Measurements from ENCODE around the gene PARVG.

PARVG gene

GRCh38 chr22:44180706-44181032 is at the start of gene PARVG:
Gene PARVG (plus strand): TSS chr22:44180925. CDS start chr22:44183330, 2,405 bp downstream.
- DNase-seq (ENCODE audit: low spot score): no peak

DNA sequence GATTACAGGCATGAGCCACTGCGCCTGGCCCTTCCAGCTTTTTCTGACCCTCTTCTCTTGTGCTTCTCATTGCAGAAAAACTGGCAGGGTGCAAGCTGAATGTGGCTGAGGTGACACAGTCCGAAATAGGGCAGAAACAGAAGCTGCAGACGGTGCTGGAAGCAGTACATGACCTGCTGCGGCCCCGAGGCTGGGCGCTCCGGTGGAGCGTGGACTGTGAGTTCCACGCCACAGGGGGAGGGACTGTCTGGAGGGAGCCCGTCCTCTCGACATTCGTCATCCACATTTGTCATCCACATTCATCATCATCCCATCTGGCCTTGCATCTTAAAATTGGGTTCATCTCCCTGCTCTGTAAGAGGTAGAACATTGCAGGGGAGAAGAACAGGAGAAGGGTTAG is 49.3 kb upstream of the PARVG start:
- DNase-seq (ENCODE audit: low spot score): no peak

DNA sequence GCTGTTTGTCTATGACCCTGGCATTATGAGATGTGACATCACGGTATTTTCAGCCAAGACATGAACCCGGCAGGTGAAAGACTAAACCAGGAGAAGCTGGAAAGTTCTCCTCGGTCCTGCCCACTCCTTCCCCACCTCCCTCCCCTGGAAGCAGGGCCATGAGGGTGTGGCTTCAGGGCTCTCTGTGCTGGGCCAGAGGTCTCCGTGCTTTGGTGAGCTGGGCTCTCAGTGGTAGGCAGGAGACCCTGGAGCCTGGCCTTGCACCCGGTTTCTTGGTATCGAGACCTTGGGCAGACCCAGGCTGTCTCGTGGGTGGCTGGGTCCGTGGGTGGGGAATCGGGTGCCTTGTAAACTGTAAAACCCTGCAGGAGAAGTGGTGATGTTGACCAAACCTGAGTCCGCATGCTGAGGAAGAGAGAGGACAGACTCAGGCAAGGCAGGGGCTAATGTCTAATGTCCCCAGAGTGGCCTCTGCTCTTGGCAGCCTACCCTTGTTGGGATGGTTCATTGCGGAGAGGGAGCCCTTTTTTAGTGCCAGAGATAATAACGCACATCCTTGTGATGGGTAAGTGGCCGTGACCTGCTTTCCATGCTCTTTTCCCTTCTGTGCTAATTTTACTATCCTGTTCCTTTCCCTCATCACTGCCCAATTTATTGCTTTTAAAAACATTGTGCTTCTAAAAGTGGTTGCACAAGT is 48.6 kb upstream of the PARVG start:
- no peak for DNase-seq (ENCODE audit: low spot score)

DNA sequence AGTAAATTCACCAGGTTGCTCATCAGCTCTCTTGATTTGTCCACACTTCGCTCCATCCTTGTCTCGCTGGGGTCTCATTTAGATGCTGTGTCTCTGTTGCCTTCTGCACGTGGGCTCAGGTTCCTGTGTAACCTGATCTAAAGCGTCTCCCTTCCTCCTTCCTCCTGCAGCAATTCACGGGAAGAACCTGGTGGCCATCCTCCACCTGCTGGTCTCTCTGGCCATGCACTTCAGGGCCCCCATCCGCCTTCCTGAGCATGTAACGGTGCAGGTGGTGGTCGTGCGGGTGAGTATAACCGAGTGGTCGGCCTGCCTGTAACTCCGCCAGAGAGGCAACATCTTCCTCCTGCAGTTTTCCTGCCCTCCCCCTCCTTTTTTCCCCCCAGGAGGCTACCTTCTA is 48.0 kb upstream of the PARVG start:
- DNase-seq (ENCODE audit: low spot score): no peak

GRCh38 chr22:44133161-44133560 is 47.6 kb upstream of the PARVG start:
- no peak for DNase-seq (ENCODE audit: low spot score)

GRCh38 chr22:44133901-44134571 is 46.7 kb upstream of the PARVG start:
- no peak for DNase-seq (ENCODE audit: low spot score)

DNA sequence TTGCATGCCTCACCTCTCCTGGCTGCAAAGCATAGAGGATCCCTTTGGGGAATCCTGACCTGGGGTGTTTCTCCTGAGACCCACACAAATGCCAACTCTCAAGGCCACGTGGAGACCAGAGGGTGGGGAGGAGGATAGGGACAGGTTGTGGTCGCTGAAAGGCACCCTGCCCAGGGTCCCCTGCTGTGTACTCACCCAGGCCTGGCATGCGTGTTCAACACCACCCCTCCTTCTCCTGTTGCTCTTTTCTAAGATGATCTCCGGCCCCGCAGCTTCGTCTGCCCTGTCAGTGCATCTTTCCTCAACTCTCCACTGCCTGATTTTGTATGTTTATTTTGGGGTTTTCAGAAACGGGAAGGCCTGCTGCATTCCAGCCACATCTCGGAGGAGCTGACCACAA is 44.6 kb upstream of the PARVG start:
- DNase-seq (ENCODE audit: low spot score): no peak

DNA sequence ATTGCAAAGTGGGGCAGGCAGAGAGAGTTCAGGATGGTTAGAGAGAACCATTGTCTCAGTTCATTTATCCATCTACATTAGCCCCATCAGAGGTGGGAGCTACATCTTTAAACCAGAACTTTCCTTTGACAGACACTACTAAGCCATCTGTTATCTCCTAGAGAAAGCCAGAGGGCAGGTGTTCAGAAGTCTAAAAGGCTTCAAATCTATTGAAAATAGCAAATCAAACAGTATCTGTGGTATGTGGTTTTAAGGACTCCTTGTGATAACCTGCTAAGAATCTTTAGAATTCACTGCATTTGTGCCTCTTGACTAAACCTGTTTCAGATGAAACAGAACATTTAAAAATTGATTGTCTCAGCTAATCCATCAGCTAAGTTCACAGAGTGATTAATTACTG is 43.9 kb upstream of the PARVG start:
- no peak for DNase-seq (ENCODE audit: low spot score)

GRCh38 chr22:44137415-44137814 is 43.3 kb upstream of the PARVG start:
- no peak for DNase-seq (ENCODE audit: low spot score)

DNA sequence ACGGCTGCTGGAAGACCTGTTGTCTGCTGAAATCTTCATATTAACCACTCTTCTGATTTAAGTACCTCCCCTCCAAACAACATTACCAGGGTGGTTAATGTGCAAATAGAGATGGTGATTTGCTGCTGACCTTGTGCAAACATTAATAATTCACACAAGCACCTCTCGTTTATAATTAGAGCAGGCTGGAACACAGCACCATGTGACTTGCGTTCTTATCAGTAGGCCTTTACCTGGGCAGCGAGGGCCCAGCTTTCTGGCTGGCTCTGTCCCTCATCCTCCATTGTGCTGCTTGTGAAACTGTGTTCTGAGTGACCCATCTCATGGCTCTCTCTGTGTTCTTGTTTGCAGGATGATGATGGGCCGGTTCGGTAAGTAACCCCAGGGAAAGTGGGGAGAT is 41.0 kb upstream of the PARVG start:
- no peak for DNase-seq (ENCODE audit: low spot score)

DNA sequence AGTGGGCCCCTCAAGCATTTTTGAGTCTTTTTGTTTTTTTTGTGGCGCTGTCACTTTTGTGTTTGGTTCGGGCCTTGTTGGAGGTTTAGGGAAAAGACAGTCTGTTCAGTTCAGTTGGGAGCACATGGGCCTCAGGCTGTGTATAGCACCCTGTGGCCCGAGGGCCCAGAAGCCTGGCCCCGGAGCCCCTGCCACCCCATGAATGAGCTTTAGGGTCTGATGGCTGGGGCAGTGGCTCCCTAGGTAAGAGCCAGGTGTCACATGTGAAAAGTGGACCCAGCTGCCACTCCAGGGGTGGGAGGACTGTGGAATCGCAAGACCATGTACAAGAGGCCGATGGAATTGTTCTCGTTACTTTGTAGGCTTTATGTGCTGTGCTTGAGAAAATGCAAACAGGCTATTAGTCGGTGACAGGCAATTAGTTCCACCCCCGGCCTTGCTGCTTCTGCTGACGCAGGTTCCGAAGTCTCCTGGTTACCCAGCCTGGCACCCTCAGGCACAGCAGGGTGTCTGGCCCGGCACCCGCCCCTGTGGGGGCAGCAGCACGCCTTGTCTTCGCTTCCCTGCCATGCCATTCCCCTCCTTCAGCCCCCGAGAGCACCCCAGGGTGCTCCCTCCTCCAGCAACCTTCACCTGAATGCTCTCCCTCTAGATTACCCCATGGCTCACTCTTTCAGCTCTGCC is 38.2 kb upstream of the PARVG start:
- DNase-seq (ENCODE audit: low spot score): no peak

DNA sequence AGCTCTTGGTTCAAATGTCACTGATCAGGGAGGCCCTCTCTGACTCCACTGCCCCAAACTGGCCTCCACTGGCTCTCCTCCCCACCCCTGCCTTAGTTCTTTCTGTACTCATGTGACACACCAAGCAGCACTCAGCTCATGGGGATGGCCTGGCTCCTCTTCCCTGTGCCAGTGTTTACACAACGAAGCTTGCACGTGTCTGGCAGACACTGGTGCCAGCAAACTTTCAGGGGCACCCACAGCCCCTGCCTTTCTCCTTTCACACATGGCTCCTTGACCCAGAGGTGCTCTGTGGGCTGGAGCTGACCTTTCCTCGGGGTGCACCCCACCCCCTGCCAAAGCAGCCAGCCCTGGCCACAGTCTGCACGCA is 37.6 kb upstream of the PARVG start:
- DNase-seq (ENCODE audit: low spot score): no peak

- DNase-seq (ENCODE audit: low spot score): no peak
Measured at GRCh38 chr22:44143579-44143978, 37.1 kb upstream of the PARVG start.

GRCh38 chr22:44144046-44144569 is 36.6 kb upstream of the PARVG start:
- no peak for DNase-seq (ENCODE audit: low spot score)

DNA sequence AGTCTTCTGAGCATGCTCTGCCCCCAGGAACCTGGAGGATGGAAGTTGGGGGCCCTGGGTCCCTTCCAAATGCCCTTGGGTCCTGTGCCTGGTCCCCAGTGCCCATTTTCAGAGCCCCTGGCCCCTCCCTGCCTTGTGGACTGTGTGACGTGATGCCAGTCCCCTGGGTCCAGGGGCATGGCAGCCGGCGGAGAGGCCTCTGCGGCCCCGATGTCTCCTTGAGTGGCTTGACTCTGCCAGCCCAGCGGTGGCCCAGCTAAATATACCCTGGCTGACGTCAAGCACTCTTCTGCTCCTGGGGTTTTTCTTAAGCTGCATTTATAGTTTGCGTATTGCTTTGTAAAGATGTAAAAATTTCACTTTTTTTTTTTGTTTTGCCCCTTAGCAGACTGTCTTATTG is 35.2 kb upstream of the PARVG start:
- DNase-seq (ENCODE audit: low spot score): no peak

DNA sequence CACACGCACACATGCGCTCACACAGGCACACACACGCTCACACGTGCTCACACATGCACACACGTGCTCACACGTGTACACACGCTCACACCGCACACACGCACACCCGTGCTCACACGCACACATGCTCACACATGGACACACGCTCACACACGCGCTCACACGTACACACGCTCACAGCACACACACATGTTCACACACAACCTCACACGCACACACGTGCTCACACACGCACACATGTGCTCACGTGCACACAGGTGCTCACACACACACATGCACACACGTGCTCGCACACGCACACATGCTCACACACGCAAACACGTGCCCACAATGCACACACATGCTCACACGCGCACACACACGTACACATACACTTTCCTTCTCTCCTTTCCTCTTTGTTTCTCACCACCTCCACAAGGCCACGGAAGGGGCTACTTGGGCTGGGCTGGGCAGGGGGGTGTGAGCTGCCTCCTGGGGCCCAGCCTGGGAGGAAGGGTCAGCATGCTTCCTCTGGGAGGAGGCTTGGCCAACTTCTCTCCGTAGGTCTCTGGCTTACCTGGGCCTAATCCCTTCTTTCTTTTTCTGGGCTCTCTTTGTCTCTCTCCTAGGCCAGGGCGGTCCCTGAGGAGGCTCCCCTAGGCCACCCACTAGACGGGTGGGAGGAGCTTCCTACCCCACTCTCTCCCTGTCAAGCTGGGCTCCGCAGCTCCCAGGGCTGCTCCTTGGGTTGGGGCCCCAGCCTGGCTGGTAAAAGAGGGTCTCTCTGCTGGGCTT is 34.5 kb upstream of the PARVG start:
- DNase-seq (ENCODE audit: low spot score): no peak

GRCh38 chr22:44147008-44147645 is 33.6 kb upstream of the PARVG start:
- DNase-seq (ENCODE audit: low spot score): no peak

GRCh38 chr22:44147821-44148574 is 32.7 kb upstream of the PARVG start:
- DNase-seq (ENCODE audit: low spot score): peak; percentile 55

DNA sequence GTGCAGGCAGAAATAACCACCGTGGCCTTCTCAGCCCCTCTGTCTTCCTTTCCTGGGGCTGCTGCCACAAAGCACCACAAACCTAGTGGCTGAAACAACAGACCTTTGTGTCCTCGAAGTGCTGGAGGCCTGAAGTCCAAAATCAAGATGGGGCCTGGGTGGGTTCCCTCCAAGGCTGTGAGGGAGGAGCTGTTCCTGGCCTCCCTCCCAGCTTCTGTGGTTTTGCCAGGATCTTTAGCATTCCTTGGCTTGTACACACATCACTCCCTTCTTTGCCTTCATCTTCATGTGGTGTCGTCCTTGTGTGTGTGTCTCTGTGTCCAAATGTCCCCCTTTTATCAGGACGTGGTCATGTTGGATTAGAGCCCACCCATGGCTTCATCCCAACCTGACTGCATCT is 29.0 kb upstream of the PARVG start:
- DNase-seq (ENCODE audit: low spot score): peak; percentile 92

DNA sequence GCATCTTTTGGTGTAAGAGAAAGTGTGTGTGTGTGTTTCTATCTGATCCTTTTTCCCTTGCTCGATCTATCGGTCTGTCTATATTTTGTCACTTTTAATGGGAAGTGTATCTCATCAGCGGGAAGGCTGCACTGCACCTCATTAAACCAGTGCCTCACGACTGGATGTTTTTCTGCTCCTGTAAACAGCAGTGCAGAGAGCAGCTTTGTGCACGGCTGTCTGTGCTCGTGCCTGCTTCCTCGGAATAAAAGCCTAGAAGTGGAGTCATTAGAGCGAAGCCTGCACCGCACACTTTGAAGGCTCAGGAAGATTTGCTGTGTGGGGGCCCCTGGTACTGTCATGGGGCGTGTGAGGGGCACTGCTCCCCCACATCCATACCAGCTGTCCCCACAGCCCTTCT is 27.0 kb upstream of the PARVG start:
- DNase-seq (ENCODE audit: low spot score): no peak

DNA sequence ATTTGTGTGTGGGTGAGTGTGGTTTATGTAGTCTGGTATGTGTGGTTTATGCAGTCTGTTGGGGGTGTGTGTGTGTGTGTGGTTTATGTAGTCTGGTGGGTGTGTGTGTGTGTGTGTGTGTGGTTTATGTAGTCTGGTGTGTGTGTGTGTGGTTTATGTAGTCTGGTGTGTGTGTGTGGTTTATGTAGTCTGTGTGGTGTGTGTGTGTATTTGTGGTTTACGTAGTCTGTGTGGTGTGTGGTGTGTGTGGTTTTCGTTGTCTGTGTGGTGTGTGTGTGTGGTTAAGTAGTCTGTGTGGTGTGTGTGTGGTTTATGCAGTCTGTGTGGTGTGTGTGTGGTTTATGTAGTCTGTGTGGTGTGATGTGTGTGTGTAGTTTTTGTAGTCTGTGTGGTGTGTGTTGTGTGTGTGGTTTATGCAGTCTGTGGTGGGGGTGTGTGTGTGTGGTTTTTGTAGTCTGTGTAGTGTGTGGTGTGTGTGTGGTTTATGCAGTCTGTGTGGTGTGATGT is 26.2 kb upstream of the PARVG start:
- DNase-seq (ENCODE audit: low spot score): no peak

Measured in AG08395 (cell line).